ENCODE measurements around the gene MYZAP.

- TF ChIP-seq CREB5 (CRISPR knock-in tag; IDR thresholded peaks at IDR 0.05; ENCODE audit: low read depth) = no peak
- no peak for TF ChIP-seq RARB (CRISPR knock-in tag; IDR thresholded peaks at IDR 0.05)
- TF ChIP-seq CSDC2 (CRISPR knock-in tag; IDR thresholded peaks at IDR 0.05) = no peak
- no peak for TF ChIP-seq ZNF8 (CRISPR knock-in tag; IDR thresholded peaks at IDR 0.05)
- no peak for TF ChIP-seq ARNTL (CRISPR knock-in tag; IDR thresholded peaks at IDR 0.05; ENCODE audit: borderline replicate concordance, low read depth)
- no peak for TF ChIP-seq ZC3H10 (CRISPR knock-in tag; IDR thresholded peaks at IDR 0.05)
- no peak for TF ChIP-seq TSHZ2 (CRISPR knock-in tag; IDR thresholded peaks at IDR 0.05)
- no peak for TF ChIP-seq TOX (CRISPR knock-in tag; IDR thresholded peaks at IDR 0.05; ENCODE audit: borderline replicate concordance)
Measured at GRCh38 chr15:57698991-57699390, 107.3 kb downstream of the MYZAP start.

All from SK-N-SH treated with all-trans-retinoic acid at 6 μM for 48 hours (cell line).